Inflammatory macrophage (primary cell): ENCODE data around the gene TMEM222.
"Not testable (repeated sequence)": the region's sequence is repeated elsewhere in the genome, so short reads cannot be mapped to it uniquely, and the experiment has no call there.

Experiments
- DNase-seq, 2 donors: peaks; one replicate each; pipeline ENCODE4 v3.0.0-alpha.2; 2020 to 2022

The TMEM222 gene

GRCh38 chr1:27380766-27381733 is 59.1 kb downstream of the TMEM222 start:
- DNase-seq = no peak

GRCh38 chr1:27381969-27382762 is 60.2 kb downstream of the TMEM222 start:
- DNase-seq = no peak

GRCh38 chr1:27383039-27383605 is 61.2 kb downstream of the TMEM222 start, which contains the start of gene CD164L2:
Gene CD164L2, minus strand, starts transcription at chr1:27383333. Its CDS starts 94 bp downstream, at chr1:27383239.
- DNase-seq = no peak

DNA sequence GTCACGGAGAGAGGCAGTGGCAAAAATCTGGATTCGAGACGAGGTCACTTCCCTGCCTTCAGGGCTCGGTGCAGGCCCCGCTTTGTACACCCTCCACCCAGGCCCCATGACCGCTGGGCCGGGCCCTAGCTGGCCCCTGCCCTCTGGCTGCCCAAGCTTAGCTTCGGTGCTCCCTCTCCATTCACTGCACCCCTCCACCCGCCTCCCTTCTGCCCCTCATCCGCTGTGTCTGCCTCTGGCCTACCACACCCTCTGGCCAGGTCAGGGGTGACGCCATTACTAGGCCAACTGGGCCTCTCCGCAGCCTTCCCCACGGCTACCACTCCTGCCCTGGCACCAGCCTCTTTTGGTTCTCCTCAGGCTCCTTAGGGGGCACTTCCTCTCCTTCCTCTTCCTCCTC is 61.7 kb downstream of the TMEM222 start:
- DNase-seq = no peak

GRCh38 chr1:27384797-27385196 is 62.8 kb downstream of the TMEM222 start:
- DNase-seq = not testable (repeated sequence)
